ENCODE results near the gene SLK.

DNA sequence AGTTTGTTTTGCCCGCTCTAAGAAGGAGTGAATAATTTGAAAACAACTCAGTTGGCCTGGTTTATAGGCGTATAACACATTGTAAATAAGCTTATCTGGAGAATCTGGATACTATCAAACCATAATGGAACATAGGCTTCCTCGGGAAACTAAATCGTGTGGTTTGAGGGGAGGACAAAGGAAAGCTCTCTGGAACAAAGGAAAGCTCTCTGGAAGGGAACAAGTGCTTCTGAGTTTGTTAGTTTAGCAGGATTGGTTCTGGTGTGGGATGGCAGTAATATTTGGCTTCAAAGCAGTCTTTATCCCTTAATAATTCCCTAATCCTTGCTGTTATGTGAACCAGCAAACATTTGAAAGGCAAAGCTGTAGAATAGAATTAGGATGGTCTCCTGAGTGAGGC, 15.0 kb upstream of the SLK start:
- TF ChIP-seq, protein P1, sequence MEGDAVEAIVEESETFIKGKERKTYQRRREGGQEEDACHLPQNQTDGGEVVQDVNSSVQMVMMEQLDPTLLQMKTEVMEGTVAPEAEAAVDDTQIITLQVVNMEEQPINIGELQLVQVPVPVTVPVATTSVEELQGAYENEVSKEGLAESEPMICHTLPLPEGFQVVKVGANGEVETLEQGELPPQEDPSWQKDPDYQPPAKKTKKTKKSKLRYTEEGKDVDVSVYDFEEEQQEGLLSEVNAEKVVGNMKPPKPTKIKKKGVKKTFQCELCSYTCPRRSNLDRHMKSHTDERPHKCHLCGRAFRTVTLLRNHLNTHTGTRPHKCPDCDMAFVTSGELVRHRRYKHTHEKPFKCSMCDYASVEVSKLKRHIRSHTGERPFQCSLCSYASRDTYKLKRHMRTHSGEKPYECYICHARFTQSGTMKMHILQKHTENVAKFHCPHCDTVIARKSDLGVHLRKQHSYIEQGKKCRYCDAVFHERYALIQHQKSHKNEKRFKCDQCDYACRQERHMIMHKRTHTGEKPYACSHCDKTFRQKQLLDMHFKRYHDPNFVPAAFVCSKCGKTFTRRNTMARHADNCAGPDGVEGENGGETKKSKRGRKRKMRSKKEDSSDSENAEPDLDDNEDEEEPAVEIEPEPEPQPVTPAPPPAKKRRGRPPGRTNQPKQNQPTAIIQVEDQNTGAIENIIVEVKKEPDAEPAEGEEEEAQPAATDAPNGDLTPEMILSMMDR (IDR thresholded peaks at IDR 0.05; ENCODE audit: low read depth, low read length), result no peak
- no peak for TF ChIP-seq EZH2phosphoT487 (IDR thresholded peaks at IDR 0.05; ENCODE audit: low read depth)

All from OCI-LY3 (cell line).